GM21737 (cell line): Measurements from ENCODE around the gene ALDH3B1.

Experiments
- ATAC-seq: cut with Tn5 transposase; IDR thresholded peaks from one replicate; pipeline ENCODE4 v1.9.1; 2021; ENCODE audit warnings: mild to moderate bottlenecking, moderate library complexity; ENCODE audit not compliant: unreplicated experiment

ALDH3B1 gene

DNA sequence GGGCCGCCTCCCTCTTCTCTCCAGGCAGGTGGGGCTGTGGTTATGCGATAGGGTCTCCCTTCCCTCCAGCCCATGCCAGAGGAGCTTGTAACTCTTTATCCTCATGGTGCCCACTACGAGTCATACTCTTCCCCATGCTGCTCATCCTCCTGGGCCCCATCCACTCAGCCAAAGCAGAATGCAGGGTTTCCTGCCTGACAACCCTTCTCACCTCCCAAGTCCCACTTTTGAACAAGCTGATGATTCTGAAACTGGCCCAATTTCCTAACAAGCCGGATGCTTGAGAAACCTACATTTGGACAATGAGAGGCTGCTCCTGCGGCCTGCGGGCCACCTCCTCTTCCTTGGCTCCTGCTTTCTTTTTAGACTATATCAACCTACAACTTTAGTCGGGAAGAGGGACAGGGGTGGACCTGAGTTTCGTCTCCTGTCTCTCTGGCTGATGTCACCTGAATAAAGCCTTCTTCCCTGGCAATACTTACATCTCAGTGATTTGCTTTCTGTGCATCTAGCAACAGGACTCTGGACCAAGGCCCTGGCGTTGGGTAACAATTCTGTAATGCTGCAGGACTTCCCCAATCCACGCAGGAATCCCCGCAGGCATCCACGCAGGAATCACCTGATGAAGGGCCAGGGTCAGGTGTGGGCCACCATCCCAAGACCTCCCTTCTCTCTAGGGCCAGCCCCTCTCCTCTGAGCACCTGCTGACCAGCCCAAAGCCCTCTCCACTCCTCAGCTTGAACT, 18.8 kb downstream of the ALDH3B1 start:
- no peak for ATAC-seq

DNA sequence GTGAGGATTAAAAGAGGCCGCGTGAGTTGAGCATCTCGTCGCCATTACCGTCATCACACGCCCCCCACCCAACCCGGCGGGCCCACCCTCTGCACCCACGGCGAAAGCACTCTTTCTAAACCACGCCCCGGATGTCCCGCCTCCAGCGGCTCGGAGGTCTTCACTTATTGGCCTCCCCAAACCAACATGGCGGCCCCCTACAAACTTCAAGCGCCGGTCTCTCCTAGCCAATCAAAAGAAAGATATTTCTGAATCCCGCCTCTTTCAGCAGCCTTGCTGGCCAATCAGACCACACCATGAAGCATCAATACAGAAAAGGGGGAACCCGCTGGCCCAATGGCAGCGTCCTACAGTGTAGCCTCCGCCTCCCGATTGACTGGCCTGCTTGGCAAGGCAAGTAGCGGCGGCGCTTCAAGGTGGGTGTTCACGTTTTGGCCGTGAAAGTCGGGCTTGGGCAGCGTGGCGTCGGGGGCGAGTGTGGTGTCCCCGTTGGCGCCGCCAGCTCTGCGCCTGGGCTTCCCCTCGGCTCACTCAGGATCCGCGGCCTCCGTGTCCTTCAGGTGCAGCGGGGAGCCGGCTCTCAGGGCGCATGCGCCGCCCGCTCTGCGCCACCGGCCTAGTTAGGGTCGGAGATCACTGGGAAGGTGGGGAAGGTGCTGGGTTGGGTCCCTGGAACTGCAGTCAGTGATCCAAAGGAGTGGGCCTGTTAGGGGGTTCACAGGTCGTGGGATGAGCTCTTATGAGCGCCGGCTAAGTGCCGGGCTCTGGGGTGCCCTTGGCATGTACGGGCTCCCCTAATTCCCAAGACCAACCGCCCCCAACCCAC, 20.4 kb downstream of the ALDH3B1 start, which contains the start of gene NDUFS8:
TSS of gene NDUFS8 (plus strand) at position 364 of the 826 bp plus-strand sequence. CDS start 1,471 bp downstream, outside the sequence.
- ATAC-seq = peak; percentile 85

DNA sequence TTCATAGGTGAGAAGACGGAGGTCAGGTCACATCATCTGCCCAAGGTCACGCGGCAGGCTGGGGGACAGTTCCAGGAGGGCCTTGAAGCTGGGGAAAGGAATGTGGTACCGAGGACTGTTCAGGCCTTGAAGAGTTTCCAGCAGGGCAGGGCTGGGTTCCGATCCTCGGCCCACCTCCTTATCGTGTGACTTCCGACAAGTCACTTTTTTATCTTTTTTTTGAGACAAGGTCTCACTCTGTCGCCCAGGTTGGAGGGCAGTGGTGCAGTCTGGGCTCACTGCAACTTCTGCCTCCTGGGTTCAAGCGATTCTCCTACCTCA, 21.0 kb downstream of the ALDH3B1 start:
- ATAC-seq = no peak

DNA sequence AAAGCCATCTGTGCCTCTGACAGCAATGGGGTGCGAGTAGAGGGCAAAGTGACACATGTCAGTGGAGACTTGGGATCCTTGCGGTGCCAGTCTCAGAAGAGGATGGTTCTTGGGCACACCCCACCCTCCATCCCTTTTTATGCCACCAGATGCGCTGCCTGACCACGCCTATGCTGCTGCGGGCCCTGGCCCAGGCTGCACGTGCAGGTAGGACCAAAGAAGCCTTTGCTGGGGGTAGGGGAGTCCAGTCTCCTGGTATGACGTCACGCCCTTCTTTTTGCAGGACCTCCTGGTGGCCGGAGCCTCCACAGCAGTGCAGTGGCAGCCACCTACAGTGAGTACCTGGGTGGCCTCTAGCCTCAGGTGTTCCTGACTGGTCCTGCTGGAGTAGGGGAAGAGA, 21.9 kb downstream of the ALDH3B1 start:
- no peak for ATAC-seq

DNA sequence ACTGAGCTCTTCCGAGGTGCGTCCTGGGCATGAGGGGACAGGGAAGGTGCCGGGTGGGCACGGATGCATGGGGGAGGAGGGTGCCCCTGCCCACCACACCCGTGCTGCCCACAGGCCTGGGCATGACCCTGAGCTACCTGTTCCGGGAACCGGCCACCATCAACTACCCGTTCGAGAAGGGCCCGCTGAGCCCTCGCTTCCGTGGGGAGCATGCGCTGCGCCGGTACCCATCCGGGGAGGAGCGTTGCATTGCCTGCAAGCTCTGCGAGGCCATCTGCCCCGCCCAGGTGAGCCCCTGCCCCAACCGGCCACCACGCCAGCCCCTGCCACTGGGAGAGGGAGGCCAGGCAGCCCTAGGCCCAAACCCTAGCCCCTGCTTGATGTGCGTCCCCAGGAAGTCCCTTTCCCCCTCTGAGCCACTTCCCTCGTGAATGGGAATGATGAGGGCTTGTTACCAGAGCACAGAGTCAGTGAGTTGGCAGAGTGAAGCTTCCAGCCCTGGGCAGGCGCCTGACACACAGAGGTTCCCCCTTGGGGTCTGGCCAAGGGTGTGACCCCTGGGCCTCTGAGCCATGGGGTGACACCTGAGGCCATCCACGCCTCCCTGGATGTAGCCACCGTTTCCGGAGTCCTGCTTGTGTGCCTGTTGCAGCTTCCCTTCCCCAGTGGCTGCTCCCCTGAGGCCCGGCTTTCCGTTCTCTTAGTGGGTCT, 23.0 kb downstream of the ALDH3B1 start:
- no peak for ATAC-seq

DNA sequence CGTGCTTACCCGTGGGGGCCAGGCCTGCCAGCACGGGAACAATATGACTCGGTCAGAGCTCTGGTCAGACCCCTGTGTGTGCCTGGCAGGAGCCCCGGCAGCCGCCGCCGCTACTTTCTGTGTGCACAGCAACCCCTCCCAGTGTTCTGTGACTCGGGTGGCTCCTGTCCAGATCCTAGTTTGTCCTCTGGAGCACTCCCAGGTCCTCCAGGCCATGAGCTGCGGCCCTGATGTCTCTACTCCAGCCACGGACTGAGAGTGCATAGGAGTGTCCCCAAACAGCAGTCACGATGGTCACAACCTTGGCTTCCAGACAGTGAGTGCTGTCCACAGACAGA, 23.6 kb downstream of the ALDH3B1 start:
- no peak for ATAC-seq

DNA sequence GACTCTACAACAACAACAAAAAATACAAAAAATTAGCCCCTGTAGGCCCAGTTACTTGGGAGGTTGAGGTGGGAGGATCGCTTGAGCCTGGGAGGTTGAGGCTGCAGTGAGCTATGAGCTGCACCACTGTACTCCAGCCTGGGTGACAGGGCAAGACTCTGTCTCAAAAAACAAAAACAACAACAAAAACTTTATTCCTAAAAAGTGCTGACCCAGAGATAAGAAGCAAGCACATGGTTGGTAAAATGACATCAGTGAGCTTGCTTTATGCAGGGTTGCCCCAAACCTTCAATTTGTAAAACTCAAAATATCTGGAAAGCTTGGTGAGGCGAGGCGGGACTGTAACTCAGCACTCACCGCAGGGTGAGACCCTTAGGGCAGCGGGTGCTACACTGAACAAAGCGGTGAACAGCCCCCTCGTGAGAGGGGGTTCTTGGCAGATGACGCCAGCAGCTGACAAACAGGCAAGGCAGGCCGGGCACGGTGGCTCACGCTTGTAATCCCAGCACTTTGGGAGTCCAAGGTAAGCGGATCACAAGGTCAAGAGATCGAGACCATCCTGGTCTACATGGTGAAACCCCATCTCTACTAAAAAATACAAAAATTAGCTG, 25.2 kb downstream of the ALDH3B1 start:
- ATAC-seq = no peak

DNA sequence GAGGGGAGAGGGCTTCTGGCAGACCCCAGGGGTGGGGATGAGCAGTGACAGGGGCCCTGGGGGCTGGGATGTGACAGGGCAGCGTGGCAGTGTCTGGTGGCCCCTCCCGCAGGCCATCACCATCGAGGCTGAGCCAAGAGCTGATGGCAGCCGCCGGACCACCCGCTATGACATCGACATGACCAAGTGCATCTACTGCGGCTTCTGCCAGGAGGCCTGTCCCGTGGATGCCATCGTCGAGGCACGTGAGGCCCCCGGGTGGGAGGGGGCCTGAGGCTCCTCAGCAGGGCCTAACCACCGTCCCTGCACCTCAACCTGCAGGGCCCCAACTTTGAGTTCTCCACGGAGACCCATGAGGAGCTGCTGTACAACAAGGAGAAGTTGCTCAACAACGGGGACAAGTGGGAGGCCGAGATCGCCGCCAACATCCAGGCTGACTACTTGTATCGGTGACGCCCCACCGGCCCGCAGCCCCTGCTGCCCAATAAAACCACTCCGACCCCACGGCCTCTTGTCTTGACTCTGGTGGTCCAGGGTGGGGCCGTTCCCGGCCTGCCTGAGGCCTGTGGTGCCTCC, 26.1 kb downstream of the ALDH3B1 start:
- ATAC-seq = no peak

DNA sequence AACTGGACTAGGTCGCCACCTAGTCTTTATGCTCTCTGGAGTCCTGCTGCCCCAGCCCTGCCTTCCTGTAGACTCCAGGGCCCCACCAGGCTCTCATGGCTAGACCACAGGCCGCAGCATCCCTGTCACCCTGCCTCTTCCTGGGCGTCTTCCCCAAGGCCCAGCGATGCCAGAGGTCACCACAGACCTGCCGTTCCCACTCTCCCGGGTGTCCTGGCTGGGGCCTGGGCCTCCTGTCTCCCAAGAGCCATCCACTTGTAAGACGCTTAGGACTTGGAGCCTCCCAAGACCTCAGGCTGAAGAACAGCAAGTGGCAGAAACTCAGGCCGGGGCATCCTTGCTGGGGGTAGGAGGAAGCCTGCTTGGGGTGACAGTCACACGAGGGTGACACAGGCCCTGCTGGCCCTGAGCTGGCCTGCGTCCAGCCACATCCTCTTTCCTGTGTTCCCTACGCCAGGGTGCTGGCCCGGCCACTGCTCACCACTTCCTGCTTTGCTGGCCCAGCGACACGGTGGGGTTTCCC, 26.7 kb downstream of the ALDH3B1 start:
- ATAC-seq = no peak

DNA sequence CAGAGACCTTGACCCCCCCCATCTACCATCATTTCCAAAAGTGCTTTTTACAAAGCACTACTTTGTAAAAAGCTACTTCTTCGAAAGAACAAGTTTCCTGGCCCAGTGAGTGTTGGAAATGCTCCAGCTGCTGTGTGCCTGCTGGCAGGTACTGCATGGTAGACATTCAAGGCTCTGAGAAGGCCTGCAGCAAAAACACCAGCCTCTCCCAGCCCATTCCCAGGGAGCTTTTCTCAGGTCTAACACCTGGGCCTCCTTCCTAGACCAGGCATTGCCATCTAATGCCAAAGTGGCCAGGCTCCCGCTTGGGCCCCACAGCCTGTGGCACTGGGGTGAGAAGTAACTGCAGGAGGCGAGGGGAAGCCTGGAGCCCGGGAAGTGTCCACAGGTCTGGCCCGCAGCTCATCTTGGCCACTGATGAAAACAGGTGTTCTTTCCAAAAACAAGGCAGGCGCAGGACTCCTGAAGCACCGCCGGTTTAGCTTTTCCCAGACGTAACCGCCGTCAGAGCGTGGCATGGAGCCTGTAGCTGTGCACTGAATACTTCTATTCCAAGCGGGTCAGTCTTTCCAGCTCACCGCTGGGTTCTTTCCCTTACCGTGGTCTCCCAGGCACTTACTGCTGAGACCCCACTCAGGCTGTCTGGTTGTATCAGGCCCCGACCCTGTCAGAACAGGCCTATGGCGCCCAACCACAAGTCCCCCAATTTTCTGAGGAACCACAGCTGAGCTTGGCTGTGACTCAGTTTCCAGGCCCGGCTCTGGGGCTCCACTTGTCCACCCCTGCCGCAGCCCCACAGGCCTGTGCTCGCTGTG, 27.5 kb downstream of the ALDH3B1 start:
- no peak for ATAC-seq

DNA sequence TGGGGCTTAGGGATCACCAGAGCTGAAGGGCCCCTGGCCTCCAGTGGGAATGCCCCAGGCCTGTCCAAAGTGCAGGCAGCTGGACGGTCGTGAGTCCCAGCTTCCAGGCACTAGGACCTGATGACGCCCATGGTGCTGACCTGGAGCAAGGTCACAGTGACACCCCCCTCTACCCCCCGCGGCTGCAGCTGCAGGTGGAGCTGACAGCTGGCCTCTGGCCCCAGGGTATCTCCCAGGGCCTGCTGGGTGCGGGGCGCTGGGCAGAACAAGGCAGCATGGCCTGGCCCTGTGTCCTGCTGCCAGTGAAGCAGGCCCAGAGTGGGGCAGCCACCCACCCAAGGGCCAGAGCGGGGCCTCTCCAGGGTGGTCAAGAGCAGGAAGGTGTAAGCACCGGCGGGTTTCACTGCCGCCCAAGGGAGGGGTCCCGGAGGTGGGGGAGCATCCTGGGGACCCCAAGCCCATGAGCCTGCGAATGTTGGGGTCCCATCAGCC, 28.1 kb downstream of the ALDH3B1 start:
- ATAC-seq = no peak

DNA sequence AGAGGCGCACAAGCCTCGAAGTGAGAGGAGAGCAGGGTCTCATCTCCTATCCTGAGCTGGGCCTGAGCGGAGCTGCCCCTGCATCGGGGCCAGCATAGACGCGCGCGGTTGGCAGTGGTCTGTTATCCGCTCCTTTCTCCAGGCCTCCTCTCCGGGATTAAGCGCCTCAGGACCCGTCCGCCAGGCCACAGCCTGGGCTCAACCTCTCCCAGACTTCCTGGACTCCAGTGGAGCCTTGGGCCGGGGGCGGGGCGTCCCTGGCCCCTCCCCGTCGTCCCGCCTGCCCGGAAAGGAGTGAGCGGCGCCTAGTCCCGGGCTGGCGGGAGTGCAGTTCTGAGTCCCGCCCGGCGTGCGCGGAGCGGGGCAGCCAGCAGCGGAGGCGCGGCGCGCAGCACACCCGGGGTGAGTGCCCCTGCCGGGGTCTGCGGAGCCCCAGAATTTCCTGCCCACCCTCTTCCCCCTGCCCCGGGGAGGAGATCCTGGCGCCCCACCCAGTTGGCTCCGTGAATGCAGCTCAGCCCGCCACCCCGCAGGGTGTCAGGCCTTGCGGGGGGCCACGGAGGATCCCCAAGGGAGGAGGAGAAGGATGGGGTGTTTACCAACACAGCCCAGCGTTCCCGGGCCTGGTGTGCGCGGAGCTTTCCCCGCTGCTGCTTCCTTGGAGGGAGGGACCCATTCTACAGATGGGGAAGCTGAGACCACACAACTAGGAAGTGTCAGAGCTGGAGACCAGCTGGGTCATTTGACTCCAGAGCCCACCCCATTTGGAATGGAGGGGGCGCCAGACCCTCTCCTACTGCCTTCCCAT, 28.8 kb downstream of the ALDH3B1 start, which contains the start of gene TCIRG1:
TSS of gene TCIRG1 (plus strand) at position 308 of the 808 bp plus-strand sequence. CDS start 2,247 bp downstream, outside the sequence.
- ATAC-seq = peak; percentile 41

DNA sequence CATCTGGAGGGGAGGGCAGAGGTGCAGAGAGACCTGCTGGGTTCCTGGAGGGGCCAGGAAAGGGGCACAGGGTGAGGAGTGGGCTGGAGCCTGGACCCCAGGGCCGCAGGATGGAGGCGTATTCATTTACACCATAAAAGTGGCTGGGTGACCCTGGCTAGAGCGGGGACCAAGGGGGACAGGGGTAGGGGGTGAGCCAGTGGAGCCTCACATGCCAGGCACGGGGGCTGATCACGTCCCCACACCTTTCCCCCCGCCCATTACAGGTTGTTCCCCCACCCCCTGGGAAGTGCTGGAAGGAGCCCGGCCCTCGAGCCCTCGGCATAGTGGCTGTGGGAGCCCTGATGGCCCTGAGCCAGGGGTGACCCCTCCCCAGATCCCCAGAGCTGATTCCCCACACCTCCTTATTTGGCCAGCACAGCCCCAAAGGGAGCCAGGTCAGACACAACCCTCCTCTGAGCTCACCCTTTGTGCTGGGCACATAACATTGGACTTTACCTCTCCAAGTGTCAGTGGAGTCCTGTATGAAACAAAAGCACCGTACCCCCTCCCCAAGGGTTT, 29.5 kb downstream of the ALDH3B1 start:
- ATAC-seq = no peak

DNA sequence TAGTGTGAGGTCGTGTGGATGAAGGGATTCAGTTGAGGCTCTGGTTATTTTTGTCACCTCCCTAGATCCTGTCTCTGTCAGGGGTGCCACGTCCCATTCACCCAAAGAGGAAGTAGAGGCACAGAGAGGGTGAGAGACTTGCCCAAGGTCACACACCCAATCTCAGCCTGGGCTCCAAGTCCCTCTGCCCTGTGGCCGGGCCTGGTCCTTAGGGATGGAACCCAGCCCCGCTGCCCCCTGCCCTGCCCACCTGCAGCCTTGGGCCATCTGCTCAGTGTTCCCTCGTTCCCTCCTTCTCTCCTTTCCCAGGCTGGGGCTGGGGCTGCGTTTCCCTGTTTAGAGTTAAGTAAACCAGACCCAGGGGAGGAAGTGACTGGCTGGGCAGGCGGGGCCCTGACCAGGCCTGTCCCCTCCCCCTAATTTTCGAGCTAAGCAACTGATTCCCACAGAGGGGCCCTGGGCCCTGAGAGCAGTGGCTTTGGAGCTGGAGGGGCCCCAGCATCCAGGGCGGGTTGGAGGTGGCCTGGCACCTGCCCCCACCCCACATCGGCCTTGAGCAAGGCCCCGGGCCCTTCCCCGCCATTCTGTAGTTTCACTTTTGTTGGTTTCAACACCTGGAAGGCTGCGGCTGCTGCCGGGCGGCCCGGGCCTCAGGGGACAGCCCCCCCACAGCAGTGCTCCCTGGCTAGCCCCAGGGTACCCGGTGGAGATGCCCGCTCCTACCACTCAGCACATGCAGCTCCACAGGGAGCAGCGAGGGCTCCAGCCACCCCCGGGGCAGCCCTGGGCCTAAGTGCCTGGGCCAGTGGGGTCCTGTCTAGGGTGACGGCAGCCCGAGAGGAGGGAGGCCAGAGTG, 30.2 kb downstream of the ALDH3B1 start:
- peak; percentile 50 for ATAC-seq

DNA sequence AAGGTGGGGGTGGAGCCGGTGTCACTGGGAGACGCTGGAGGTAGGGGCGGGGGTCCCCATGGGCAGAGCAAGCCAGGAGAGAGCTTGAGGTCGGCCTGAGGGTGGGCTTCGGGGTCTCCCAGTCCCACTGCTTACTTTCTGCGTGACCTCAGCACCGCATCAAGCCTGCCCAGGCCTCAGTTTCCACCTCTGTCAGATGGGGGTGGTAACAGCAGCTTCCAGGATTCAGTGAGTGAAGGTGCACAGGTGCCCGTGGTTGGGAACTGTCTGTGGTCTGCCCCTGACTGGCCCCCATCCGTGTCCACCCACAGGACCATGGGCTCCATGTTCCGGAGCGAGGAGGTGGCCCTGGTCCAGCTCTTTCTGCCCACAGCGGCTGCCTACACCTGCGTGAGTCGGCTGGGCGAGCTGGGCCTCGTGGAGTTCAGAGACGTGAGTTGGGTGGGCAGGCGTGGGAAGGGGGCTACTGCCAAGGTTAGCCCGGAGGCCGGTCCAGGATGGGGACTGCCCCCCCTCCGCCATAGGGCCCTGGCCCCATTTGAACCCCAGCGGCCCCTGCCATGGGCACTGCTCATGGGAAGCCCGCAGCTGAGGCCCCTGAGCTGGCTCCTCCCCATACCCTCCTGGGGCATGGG, 30.9 kb downstream of the ALDH3B1 start:
- ATAC-seq = no peak

DNA sequence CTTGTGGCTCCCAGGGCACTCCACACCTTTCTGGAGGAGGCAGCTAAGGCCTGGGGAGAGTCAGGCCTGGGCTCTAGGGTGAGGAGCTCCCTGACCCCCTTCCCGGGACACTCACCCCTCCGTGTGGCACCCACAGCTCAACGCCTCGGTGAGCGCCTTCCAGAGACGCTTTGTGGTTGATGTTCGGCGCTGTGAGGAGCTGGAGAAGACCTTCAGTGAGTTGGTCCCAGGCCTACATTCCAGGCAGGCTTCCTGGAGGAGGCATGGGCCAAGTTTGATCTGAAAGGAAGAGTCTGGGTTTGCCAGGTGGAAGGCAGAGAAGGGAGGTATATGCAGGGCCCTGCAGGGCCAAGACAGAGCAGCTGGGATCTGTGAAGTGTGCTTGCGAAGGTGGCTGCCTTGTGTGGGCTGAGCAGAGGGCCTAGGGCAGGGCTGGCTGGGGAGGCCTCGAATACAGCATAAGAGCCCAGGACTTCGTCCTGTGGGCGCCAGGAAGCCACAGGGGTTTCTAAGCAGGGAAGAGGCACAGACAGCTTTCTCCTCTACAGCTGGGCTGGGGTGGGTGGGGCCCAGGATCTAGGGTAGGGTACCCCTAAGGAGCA, 31.6 kb downstream of the ALDH3B1 start:
- no peak for ATAC-seq
